Measurements from ENCODE around the gene MRPL18. TPM values are rescaled to one million over a fixed set of nuclear protein-coding genes. Genes with fewer than 3 reads are reported as not detected.

The MRPL18 gene
- total and polyA plus RNA-seq, 2 donors (not counting 3 experiments of a cell fraction or from before 2014, with no cell fraction given) = 55.4 to 70.7 TPM

- Histone ChIP-seq H3K27me3 (ENCODE audit: control insufficient read depth in 2 of 2, insufficient read depth in 2 of 2, low read length in 2 of 2) (no peaks in the 10 kb centered on the region), H3K4me2 (ENCODE audit: insufficient read depth, low read length) (no peak overlapping the region), H3K9ac (replicated peaks; ENCODE audit: extremely low read depth, insufficient read depth, low read length) (no peak overlapping the region), H4K20me1 (replicated peaks; ENCODE audit: control insufficient read depth, extremely low read depth, insufficient read depth, low read length) (no peaks in the 10 kb centered on the region), H3K27ac (ENCODE audit: insufficient read depth, low read depth, low read length) (no peak overlapping the region), H3K4me3 (replicated peaks in 1 of 3; ENCODE audit: insufficient read depth in 1 of 3, low read depth in 1 of 3, low read length in 3 of 3) (no peak overlapping the region), H3K9me3 (replicated peaks; ENCODE audit: control insufficient read depth, insufficient read depth, low read length) (no peaks in the 10 kb centered on the region), H2AFZ (ENCODE audit: low read depth, low read length) (no peak overlapping the region), H3K4me1 (ENCODE audit: control insufficient read depth, extremely low read depth, insufficient read depth, low read length) (peaks cover 7% of the 10 kb centered on the region), H3K36me3 (ENCODE audit: control insufficient read depth in 2 of 2, extremely low read depth in 1 of 2, insufficient read depth in 2 of 2, low read length in 2 of 2) (peaks cover 13 to 14% of the 10 kb centered on the region in 2 experiments), H3K9me1 (replicated peaks; ENCODE audit: control insufficient read depth, extremely low read depth, insufficient read depth, low read length) (no peaks in the 10 kb centered on the region), H3K79me2 (ENCODE audit: control insufficient read depth, insufficient read depth, low read length) (peaks cover 16% of the 10 kb centered on the region)
- TF ChIP-seq MYC (IDR thresholded peaks at IDR 0.05; ENCODE audit: low read depth, low read length) (no peak), POLR2AphosphoS5 (IDR thresholded peaks at IDR 0.05; ENCODE audit: insufficient read depth, low read depth, low read length) (no peak), EZH2 (IDR thresholded peaks at IDR 0.05; ENCODE audit: borderline replicate concordance, low read depth, low read length, severe bottlenecking) (no peak), GATA2 (IDR thresholded peaks at IDR 0.05; ENCODE audit: insufficient read depth, insufficient read length, low read depth, low read length) (no peak), JUN (IDR thresholded peaks at IDR 0.05; ENCODE audit: borderline replicate concordance, insufficient read depth, insufficient read length, low read depth) (no peak), FOS (IDR thresholded peaks at IDR 0.05; ENCODE audit: borderline replicate concordance, insufficient read depth, low read length) (no peak)
- no peak for DNase-seq (ENCODE audit: low read depth, low spot score)
- CTCF ChIA-PET = no interaction called here
- POLR2A ChIA-PET = no interaction called here
- dilution Hi-C loops (cut with MboI; ENCODE audit: extremely low pct_ligation_motif_present, low sequenced_read_pairs) = no loop called here
- FAIRE-seq = no peak
- intact Hi-C loops (cut with micrococcal nuclease) = no loop called here
- no TSS peak for BruUV-seq (replicated peaks)
Observed at GRCh38 chr6:159766906-159767305, 23.4 kb upstream of the MRPL18 start.

GRCh38 chr6:159769470-159769869, 20.8 kb upstream of the MRPL18 start:
- Histone ChIP-seq H3K4me2 (ENCODE audit: insufficient read depth, low read length) (no peak overlapping the region), H3K4me3 (replicated peaks in 1 of 3; ENCODE audit: insufficient read depth in 1 of 3, low read depth in 1 of 3, low read length in 3 of 3) (no peak overlapping the region), H2AFZ (ENCODE audit: low read depth, low read length) (no peak overlapping the region), H3K4me1 (ENCODE audit: control insufficient read depth, extremely low read depth, insufficient read depth, low read length) (no peaks in the 10 kb centered on the region), H3K27me3 (ENCODE audit: control insufficient read depth in 2 of 2, insufficient read depth in 2 of 2, low read length in 2 of 2) (no peaks in the 10 kb centered on the region), H3K27ac (ENCODE audit: insufficient read depth, low read depth, low read length) (no peak overlapping the region), H3K9me3 (replicated peaks; ENCODE audit: control insufficient read depth, insufficient read depth, low read length) (no peaks in the 10 kb centered on the region), H3K36me3 (ENCODE audit: control insufficient read depth in 2 of 2, extremely low read depth in 1 of 2, insufficient read depth in 2 of 2, low read length in 2 of 2) (peaks cover 13 to 14% of the 10 kb centered on the region in 2 experiments), H4K20me1 (replicated peaks; ENCODE audit: control insufficient read depth, extremely low read depth, insufficient read depth, low read length) (no peaks in the 10 kb centered on the region), H3K79me2 (ENCODE audit: control insufficient read depth, insufficient read depth, low read length) (peaks cover 5% of the 10 kb centered on the region), H3K9me1 (replicated peaks; ENCODE audit: control insufficient read depth, extremely low read depth, insufficient read depth, low read length) (no peaks in the 10 kb centered on the region), H3K9ac (replicated peaks; ENCODE audit: extremely low read depth, insufficient read depth, low read length) (no peak overlapping the region)
- TF ChIP-seq EZH2 (IDR thresholded peaks at IDR 0.05; ENCODE audit: borderline replicate concordance, low read depth, low read length, severe bottlenecking) = no peak
- TF ChIP-seq GATA2 (IDR thresholded peaks at IDR 0.05; ENCODE audit: insufficient read depth, insufficient read length, low read depth, low read length) = no peak
- no peak for TF ChIP-seq POLR2AphosphoS5 (IDR thresholded peaks at IDR 0.05; ENCODE audit: insufficient read depth, low read depth, low read length)
- no peak for TF ChIP-seq MAX (IDR thresholded peaks at IDR 0.05; ENCODE audit: insufficient read depth, insufficient read length)
- no peak for TF ChIP-seq CTCF (IDR thresholded peaks at IDR 0.05; ENCODE audit: extremely low read depth in 1 of 2, insufficient read depth in 1 of 2, low read depth in 1 of 2, low read length in 2 of 2)
- no peak for TF ChIP-seq FOS (IDR thresholded peaks at IDR 0.05; ENCODE audit: borderline replicate concordance, insufficient read depth, low read length)
- no peak for TF ChIP-seq MYC (IDR thresholded peaks at IDR 0.05; ENCODE audit: low read depth, low read length)
- POLR2A ChIA-PET = no interaction called here
- no TSS peak for BruUV-seq (replicated peaks)
- DNase-seq (ENCODE audit: low read depth, low spot score) = no peak
- FAIRE-seq = no peak
- CTCF ChIA-PET = interaction anchor here (0.9 kb wide), 1 partner anchor 78 kb away, joined by 3 read pairs; no protein-coding TSS in a partner anchor
- intact Hi-C loops (cut with micrococcal nuclease) (loop anchor here (2.0 kb wide), 1 partner anchor 13 kb away; no protein-coding TSS in a partner anchor), dilution Hi-C loops (cut with MboI; ENCODE audit: extremely low pct_ligation_motif_present, low sequenced_read_pairs) (no loop called here)

Data from endothelial cell of umbilical vein (primary cell).